HL-60 (cell line): ENCODE results near the gene PI4K2A.

Experiments
- GABPA ChIP-seq: IDR thresholded peaks from 2 replicates; pipeline ENCODE4 v1.6.1; 2012; ENCODE audit warnings: low read depth
- TF ChIP-seq, protein P1 (sequence below): IDR thresholded peaks from one replicate; pipeline ENCODE4 v1.5.1; 2011; ENCODE audit warnings: low read length, control low read depth, inconsistent platforms; ENCODE audit not compliant: insufficient read depth

DNA sequence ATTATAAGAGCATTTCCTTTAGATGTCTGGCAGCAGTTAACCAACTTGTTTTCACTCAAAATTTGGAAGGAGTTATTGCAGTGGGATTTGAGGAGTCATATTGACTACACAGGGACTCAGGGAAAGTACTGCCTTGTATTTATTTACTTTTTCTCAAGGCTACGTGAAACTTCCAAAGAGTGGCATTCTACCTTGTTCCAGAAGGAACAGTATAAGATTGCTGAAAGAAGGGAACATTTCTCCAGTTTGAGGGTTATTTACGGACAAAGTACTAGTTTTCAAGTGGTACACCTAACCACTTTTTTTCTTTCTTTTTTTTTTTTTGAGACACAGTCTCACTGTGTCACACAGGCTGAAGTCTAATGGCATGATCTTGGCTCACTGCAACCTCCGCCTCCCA, 12.2 kb upstream of the PI4K2A start:
- TF ChIP-seq, protein P1, sequence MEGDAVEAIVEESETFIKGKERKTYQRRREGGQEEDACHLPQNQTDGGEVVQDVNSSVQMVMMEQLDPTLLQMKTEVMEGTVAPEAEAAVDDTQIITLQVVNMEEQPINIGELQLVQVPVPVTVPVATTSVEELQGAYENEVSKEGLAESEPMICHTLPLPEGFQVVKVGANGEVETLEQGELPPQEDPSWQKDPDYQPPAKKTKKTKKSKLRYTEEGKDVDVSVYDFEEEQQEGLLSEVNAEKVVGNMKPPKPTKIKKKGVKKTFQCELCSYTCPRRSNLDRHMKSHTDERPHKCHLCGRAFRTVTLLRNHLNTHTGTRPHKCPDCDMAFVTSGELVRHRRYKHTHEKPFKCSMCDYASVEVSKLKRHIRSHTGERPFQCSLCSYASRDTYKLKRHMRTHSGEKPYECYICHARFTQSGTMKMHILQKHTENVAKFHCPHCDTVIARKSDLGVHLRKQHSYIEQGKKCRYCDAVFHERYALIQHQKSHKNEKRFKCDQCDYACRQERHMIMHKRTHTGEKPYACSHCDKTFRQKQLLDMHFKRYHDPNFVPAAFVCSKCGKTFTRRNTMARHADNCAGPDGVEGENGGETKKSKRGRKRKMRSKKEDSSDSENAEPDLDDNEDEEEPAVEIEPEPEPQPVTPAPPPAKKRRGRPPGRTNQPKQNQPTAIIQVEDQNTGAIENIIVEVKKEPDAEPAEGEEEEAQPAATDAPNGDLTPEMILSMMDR = no peak
- TF ChIP-seq GABPA = no peak
